PFSK-1 (cell line): ENCODE results near the gene SNAPC1. TPM values are rescaled to one million over a fixed set of nuclear protein-coding genes. Genes with fewer than 3 reads are reported as not detected.
A peak's percentile ranks its signal among the peaks of the same experiment; 100 is the strongest.

Experiments
- FOXP2 ChIP-seq: optimal IDR thresholded peaks from 2 replicates; pipeline ENCODE3; 2011; ENCODE audit warnings: borderline replicate concordance, control low read depth, inconsistent platforms; ENCODE audit not compliant: insufficient read depth; ENCODE audit errors: extremely low read length, extremely low read depth
- POLR2AphosphoS5 ChIP-seq: IDR thresholded peaks from 2 replicates; pipeline ENCODE4 v1.6.1; 2012; ENCODE audit warnings: low read depth, mild to moderate bottlenecking, control low read depth, low read length, moderate library complexity
- REST ChIP-seq, 2 experiments: IDR thresholded peaks; 2 replicates each; pipeline versions ENCODE4 v1.6.1 to v1.8.0; 2011 to 2012; ENCODE audit warnings: low read depth in 2 of 2, low read length in 2 of 2, control low read depth in 1 of 2, inconsistent platforms in 1 of 2, mild to moderate bottlenecking in 1 of 2, moderate library complexity in 1 of 2; ENCODE audit not compliant: insufficient read depth in 1 of 2
- SIN3A ChIP-seq: IDR thresholded peaks from 2 replicates; pipeline ENCODE4 v1.6.1; 2012; ENCODE audit warnings: mild to moderate bottlenecking, low read length, moderate library complexity, borderline replicate concordance; ENCODE audit not compliant: insufficient read depth
- TAF1 ChIP-seq: IDR thresholded peaks from 2 replicates; pipeline ENCODE4 v1.6.1; 2012; ENCODE audit warnings: low read length, control low read depth, borderline replicate concordance; ENCODE audit not compliant: insufficient read depth
- polyA plus RNA-seq: library from polyadenylated mRNA; unstranded; fragments of >200 nt; gene quantifications from one replicate; pipeline ENCODE4 v1.2.1, GENCODE V29; 2012; ENCODE audit warnings: low read depth, missing spikeins; ENCODE audit not compliant: insufficient read length

The SNAPC1 gene
- polyA plus RNA-seq, result 3.9 TPM

GRCh38 chr14:61761959-61762786 is at the start of gene SNAPC1:
SNAPC1 (plus strand) TSS chr14:61762420; CDS start chr14:61762461, 41 bp downstream.
- TF ChIP-seq REST (IDR thresholded peaks at IDR 0.05; ENCODE audit: insufficient read depth in 1 of 2, low read depth in 2 of 2, low read length in 2 of 2) (no peak), POLR2AphosphoS5 (peak; percentile 76), SIN3A (0 out of 2 replicates have a peak, but pooled peaks have one; percentile 57)

DNA sequence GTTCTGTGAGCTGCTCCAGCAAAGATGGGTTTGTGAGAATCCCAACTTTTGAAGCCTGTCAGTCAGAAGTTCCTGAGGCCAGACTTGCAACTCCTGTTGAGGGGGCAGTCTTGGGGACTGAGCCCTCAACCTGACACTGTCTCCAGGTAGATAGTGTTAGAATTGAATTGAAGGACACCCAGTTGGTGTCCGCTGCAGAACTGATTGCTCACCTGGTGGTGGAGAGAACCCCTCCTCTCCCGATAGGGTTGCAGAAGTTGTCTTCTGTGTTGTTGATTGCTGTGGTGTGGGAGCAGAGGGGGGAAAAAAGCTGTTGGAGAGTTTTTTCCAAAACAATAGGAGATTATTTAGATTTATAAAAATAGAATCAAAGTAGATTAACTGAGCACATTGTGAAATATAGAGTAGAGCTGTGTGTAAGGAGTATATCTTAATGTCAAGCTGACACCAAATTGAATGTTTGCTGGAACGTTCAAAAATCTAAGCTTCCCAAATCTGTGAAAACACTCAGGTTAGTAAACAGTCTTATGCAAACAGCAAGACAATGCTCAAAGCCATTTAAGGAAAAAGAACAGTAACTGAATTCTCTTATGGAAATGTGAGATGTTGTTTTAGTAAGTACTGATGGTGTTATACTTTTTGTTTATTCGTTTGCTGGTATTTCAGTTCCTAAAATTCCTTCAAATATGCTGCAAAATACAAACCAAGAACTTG is 48.3 kb upstream of the SNAPC1 start:
- no peak for TF ChIP-seq TAF1
- no peak for TF ChIP-seq REST (IDR thresholded peaks at IDR 0.05; ENCODE audit: insufficient read depth in 1 of 2, low read depth in 2 of 2, low read length in 2 of 2)
- TF ChIP-seq POLR2AphosphoS5, result no peak
- no peak for TF ChIP-seq FOXP2
- TF ChIP-seq SIN3A, result no peak

DNA sequence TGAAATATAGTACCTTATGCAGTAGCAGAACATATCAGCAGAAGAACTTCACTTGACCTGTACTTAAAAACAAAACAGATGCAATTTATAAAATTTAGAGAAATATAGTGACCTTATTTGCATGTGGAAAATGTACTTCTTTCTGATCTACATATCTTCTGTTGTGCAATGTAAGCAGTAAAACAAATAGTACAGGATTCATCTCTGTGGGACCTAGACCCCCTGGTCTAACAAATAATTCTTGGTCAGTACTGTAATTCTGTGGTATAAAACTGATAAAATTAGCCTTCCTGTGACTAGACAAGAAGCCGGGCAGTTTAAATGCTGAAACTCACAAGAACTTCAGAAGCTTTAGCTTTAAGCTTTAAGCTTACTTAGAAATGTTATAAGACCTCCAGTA is 45.3 kb upstream of the SNAPC1 start:
- TF ChIP-seq POLR2AphosphoS5 (no peak), TAF1 (no peak), SIN3A (no peak), FOXP2 (no peak), REST (IDR thresholded peaks at IDR 0.05; ENCODE audit: insufficient read depth in 1 of 2, low read depth in 2 of 2, low read length in 2 of 2) (no peak)

- no peak for TF ChIP-seq SIN3A
- no peak for TF ChIP-seq FOXP2
- no peak for TF ChIP-seq POLR2AphosphoS5
- TF ChIP-seq TAF1, result no peak
- TF ChIP-seq REST (IDR thresholded peaks at IDR 0.05; ENCODE audit: insufficient read depth in 1 of 2, low read depth in 2 of 2, low read length in 2 of 2), result no peak
These were observed 44.2 kb upstream of the SNAPC1 start for GRCh38 chr14:61718039-61718438.
